H54 (cell line): ENCODE results near the gene RUBCNL.

Experiments
- DNase-seq: peaks from one replicate; pipeline ENCODE4 v3.0.0; 2011; ENCODE audit warnings: low spot score, mixed read lengths; ENCODE audit not compliant: insufficient read length
- FAIRE-seq: peaks from 3 replicates; lab custom pipeline; 2011; peaks lifted over from hg19 to GRCh38; lab: Jason Lieb, UNC
- POLR2A ChIP-seq: IDR thresholded peaks from 2 replicates; pipeline ENCODE4 v1.6.1; 2011; ENCODE audit warnings: low read depth, mild to moderate bottlenecking, low read length

RUBCNL gene

DNA sequence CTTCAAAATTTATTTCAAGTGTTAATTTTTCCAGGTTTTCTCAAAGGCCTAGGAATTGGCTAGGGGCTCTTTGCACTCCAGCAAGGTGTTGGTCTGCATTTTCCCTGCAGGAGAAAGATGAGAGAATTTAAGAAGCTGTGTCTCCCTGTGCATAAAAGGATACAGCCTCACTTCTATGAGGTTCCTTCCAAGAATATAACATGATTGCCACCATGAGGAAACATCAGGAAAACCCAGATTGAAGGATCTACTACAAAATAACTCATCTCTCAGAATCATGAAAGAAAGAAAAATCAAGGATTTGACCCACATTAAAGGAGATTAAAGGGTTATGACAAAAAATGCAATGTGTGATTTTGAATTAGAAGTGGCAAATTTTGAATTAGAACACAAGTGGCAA is 69.9 kb downstream of the RUBCNL start:
- FAIRE-seq (no peak), DNase-seq (no peak)
- no peak for TF ChIP-seq POLR2A

DNA sequence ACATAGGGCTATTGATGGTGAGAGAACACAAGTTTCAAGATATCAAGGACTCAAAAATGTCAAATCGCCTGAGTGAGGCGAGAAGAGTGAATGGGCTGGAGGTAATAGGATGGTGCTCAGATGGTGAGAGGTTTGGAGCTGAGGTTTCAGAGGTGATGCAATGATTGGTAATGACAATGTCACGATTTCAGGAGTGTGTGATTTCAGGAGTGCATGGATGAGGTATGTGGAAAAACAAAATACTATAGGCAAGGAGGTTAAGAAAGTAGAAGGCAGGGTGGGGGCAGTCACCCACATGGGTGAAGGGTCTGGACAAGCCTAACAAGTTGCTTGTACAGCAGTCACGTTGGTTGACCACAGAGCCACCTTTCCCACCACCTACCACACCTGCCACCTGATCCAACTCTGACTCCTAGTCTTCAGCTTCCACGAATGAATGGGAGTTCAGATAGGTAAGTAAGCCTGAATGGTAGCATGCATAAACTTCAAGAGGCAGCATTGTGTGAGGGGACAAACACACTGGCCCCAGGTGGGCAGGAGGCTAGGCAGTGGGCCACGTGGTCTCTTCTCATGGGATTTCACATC is 71.5 kb downstream of the RUBCNL start:
- FAIRE-seq = no peak
- TF ChIP-seq POLR2A = no peak

DNA sequence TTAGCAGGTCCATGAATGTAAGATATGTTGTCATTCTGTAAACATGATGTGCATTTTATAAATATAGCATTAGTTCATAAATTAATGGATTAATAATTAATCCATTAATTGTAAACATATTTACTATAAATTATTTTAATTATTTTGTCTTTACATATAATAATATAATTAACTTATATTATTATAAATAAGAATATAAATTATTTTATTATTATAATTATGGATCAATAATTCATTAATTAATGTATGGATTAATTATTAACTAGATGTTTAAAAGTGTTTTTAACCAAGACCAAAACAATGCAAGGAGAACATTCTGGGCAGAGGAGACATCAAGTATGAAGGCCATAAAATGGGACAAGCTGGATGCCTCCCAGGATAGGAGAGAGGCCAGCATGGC is 72.0 kb downstream of the RUBCNL start:
- no peak for FAIRE-seq
- TF ChIP-seq POLR2A = no peak
- DNase-seq = no peak

More for the DNA sequence above, 71.5 kb downstream of the RUBCNL start:
- no peak for DNase-seq

DNA sequence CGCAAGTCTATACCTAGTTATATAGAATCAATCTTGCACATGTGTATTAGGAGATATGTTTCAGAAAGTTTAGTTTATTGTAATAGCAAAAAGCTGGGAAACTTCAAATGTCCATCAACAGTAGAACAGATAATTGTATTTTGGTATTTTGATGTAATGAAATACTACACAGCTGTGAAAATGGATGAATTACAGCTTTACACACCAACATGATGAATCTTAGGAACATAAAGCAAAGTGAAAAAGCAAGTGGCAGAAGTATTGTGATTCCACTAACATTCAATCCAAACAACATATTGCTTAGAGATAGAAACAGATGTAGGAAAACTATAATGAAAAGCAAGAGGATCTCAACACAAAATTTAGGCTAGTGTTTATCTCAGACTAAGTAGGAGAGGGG is 72.5 kb downstream of the RUBCNL start:
- DNase-seq (no peak), FAIRE-seq (no peak)
- no peak for TF ChIP-seq POLR2A

DNA sequence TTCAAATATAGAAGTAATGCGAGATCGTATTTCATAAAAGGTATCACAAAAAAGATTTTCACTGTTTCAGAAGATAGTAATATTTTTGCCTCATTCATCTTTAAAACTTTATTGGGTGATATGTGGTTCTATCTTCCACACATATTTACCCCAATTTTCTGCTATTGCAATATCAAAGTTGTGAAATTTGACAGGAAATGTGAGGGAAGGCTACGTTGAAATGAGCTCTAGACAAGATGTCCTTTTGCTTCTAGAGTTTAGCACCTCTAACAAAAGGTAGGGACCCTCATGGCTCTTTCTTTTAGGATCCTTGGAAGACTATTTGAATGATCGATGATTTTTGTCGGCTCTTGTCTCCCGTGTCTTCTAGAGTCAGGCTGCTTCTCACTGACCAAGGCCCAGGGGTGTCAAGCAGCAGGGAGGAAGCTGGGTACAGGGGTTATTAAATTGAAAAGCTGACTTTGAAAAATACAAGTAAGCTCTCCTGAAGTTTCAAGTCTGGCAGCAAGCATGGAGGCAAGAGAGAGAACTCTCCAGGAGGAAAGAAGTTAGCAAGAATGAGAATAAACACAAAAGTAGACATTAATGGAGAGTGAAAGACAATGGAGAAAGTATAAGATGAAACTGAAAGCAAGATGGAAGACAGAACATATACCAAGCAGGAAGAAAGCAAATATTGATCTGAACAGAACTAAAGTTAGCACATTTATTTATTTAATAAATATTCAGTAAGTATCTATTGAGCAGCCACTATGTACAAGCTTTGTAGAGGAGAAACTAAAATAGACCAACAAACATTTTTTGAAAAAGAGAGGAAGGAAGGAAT is 73.4 kb downstream of the RUBCNL start:
- FAIRE-seq (no peak), DNase-seq (no peak)
- no peak for TF ChIP-seq POLR2A

DNA sequence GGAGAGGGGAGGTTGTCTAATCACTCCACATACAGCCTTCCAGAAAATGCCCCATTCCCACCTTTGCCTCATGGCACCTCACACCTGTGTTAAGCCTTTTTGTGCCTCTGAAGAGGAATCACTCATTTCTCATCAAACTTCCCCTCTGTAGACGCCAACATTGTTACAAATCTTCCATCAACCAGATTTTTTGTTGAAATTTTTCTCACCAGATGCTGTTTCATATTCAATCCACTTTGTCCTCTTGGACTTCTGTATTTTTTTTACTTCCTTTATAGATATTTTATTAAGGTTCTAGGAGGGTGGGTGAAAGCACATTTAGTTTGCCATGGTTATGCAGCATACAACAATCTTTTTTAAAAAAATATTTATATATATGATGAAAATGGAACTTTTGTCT is 74.0 kb downstream of the RUBCNL start:
- FAIRE-seq = no peak
- no peak for DNase-seq
- TF ChIP-seq POLR2A = no peak

DNA sequence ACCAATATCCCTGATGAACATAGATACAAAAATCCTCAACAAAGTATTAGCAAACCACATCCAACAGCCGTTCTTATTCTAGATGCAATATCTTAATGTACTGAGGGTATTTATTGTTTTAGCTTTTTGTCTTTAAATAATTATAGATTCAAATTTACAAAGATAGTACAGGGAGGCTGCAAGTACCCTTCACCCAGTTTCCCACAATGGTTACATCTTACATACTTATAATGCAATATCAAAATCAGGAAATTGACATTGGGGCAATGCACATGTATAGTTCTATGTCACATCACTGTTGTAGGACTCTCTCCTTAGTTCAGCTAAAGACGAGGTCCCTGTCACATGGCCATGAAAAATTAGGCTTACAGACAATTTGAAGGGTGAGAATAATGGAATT is 75.8 kb downstream of the RUBCNL start:
- DNase-seq = no peak
- no peak for FAIRE-seq
- no peak for TF ChIP-seq POLR2A

DNA sequence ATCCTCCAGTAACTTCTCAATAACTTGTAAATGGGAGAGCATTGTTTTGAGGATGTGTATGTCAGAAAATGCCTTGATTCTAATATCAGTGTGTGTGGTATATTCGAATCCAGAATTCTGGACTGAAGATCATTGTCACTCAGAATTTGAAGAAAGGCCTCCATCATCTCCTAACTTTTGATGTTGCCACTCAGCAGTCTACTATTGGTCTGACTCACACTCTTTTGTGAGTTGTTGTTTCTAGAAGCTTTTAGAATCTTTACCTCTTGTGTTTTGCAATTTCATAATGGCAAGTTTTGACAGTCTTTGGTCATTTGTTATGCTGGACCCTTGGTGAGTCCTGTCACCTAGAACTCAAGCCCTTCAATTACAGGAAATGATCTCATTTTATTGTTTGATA is 77.0 kb downstream of the RUBCNL start:
- no peak for TF ChIP-seq POLR2A
- DNase-seq = no peak
- no peak for FAIRE-seq

DNA sequence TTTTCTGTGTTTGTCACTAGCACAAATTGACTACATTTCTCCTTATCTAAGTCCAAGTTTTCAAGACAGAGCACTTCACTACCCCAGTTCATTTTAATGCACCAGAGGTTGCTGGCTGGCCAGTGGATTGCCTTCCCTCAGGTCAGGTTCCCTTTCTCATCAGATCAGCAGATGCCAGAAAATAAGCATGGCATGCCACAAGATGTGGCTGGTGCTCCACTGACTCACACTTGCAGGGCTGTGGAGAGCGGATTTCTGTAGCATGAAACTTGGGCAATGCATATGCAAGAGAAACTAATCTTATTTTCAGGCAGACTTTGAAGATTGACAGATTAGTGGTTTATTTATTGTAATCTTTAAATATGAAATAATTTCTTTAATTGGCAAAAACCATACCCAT is 79.5 kb downstream of the RUBCNL start:
- DNase-seq = no peak
- no peak for FAIRE-seq
- no peak for TF ChIP-seq POLR2A

DNA sequence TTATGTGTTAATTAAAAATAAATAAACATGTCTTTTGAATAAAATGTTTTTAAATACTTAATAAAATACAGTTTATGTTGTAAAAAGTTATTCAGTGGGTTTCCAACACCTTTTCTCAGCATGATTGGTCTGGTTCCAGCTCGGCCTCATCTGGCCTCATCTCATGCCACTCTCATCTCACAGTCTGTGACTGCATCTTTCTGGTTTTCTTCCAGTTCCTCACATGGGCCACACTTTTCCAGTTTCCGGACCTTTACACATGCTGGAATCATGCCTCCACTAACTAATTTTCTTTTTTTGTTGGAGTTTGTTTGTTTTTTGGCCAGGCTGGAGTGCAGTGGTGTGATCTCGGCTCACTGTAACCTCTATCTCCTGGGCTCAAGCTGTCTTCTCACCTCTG is 82.5 kb downstream of the RUBCNL start:
- TF ChIP-seq POLR2A = no peak
- FAIRE-seq = no peak

DNA sequence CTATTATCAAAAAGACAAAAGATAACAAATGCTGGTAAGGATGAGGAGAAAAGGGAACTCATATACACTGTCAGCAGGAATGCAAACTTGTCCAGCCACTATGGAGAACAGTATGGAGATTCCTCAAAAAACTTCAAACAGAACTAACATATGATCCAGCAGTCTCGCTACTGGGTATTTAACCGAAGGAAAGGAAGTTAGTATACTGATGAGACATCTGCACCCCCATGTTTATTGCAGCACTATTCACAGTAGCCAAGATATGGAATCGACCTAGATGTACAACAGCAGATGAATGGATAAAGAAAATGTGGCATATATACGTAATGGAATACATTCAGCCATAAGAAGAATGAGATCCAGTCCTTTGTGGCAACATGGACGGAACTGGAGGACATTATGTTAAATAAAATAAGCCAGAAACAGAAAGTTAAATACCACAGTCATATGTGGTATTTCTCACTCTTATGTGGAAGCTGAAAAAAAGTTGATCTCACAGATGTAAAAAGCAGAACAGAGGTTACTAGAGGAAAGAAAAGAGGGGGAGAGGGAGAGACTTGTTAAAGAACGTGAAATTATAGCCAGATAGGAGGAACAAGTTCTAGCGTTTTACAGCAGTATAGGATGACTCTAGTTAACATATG is 83.2 kb downstream of the RUBCNL start:
- DNase-seq (no peak), FAIRE-seq (no peak)
- no peak for TF ChIP-seq POLR2A

More for the DNA sequence above, 82.5 kb downstream of the RUBCNL start:
- DNase-seq = no peak

DNA sequence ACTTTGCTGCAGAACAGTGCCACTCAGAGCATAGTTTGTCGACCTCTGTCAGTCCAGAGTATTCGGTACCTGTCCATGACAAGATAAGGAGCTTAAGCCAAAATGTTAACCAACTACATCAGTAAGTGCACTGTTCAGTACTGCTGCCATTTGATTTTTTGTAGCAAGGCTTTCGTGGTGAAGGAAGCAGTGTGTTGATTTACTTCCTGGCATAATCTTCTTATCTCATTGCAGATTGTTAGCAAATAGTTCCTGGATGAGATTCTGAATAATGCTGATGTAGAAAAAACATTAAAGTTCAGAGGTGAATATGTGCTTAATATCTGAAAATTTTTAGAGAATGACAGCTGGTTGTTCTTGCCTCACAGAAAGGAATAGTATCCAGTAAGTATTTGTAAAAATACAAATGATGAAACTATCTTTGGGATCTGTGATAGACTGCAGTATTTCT is 89.7 kb downstream of the RUBCNL start:
- TF ChIP-seq POLR2A = no peak
- FAIRE-seq = no peak
- DNase-seq = no peak

DNA sequence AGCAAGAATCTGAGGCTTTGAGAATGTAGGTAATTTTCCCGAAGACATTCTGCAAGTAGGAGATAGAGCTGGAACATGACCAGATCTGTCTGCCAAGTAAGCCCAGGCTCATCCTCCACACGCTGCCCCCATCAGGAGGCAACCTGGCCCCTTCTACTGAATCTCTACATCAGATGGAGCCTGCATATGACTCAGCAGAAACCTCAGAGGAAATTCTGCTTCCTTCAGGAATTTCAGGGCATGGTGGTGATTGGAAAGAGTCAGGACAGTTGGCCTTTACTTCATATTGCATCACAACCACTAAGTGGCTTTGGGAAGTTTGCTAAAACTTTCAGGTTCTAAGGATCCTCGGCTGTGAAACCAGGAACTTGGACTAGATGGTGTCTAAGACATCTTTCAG is 90.1 kb downstream of the RUBCNL start:
- DNase-seq (no peak), FAIRE-seq (no peak)
- TF ChIP-seq POLR2A = no peak

DNA sequence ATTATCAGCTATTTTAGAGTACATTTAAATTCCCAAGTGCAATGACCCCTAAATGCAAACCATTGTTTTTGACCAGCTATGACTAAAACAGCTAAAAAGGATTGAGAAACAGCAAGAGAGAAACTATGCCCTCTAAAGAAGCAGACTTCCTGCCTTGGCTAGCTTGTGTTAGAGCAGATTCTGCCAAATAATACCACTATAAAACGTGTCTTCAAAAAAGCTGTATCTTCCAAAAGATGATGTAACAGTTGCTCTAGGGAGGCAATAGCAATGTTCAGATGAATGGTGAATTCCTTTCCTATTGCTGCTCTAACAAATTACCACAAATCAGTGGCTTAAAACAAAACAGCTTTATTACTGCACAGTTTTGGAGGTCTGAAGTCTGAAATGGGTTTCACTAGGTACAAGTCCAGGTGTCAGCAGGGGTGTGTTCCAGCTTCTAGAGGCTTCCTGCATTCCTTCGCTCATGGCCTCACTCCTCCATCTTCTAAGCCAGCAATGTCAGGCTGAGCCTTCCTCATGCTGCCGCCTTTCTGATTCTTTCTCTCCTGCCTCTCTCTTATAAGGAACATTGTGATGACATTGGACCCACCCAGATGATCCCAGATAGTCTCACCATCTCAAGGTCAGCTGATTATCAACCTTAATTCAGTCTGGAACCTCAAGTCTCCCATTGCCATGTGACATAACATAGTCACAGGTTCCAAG is 90.8 kb downstream of the RUBCNL start:
- FAIRE-seq = no peak
- no peak for TF ChIP-seq POLR2A
- DNase-seq = no peak
